OCI-LY7 (cell line): ENCODE data around the gene HPSE.

ENCODE experiments used
- CTCF ChIP-seq: fragments of 200-600 bp; sonication (generic); conservative IDR thresholded peaks from 2 replicates; pipeline ENCODE4 v1.5.1; 2014; ENCODE audit warnings: mild to moderate bottlenecking, antibody characterized with exemption, low read length, moderate library complexity, mixed read lengths
- EZH2phosphoT487 ChIP-seq: fragments of 200-600 bp; sonication (generic); IDR thresholded peaks from 2 replicates; pipeline ENCODE4 v1.6.1; 2018; ENCODE audit warnings: low read depth, borderline replicate concordance, mild to moderate bottlenecking, mixed run types, antibody characterized with exemption, low read length, moderate library complexity, mixed read lengths

DNA sequence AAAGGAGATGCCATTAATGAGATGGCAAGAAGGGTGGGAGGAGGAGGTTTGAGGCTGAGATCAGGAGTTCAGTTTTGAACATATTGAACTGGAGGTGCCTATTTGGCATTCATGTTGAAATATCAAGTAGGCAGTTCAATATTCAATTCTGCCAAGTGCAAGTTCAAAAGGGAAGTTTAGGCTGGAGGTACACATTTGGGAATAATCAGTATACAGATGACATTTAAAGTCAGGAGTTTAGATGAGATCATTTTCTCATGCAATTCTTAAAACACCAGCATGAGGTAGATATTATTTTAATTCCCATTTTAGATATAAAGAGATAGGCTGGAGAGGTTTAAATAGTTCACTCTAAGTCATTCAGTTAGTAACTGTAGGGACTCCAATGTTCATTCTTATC is 76.2 kb downstream of the HPSE start:
- TF ChIP-seq CTCF: no peak
- no peak for TF ChIP-seq EZH2phosphoT487
